Neural cell (in vitro differentiated cells): ENCODE data around the gene PTPRK.

Experiments used
- EP300 ChIP-seq: fragments of 450-650 bp; conservative IDR thresholded peaks from 2 replicates; pipeline ENCODE4 v1.6.1; 2014; ENCODE audit warnings: antibody characterized with exemption, mild to moderate bottlenecking, moderate library complexity; ENCODE audit not compliant: poor library complexity, severe bottlenecking
- EZH2 ChIP-seq: fragments of 200-600, 300-800 bp; shearing (Covaris generic), sonication (generic); IDR thresholded peaks from 2 replicates; pipeline ENCODE4 v1.6.1; 2014; ENCODE audit warnings: antibody characterized with exemption, low read length, borderline replicate concordance, mild to moderate bottlenecking; ENCODE audit not compliant: insufficient read depth, poor library complexity, severe bottlenecking
- MXI1 ChIP-seq: fragments of 450-650 bp; conservative IDR thresholded peaks from 2 replicates; pipeline ENCODE4 v1.6.1; 2014; ENCODE audit warnings: antibody characterized with exemption, mild to moderate bottlenecking; ENCODE audit not compliant: poor library complexity, severe bottlenecking
- POLR2AphosphoS5 ChIP-seq: IDR thresholded peaks from 2 replicates; pipeline ENCODE4 v1.6.1; 2012
- RAD21 ChIP-seq: fragments of 450-650 bp; conservative IDR thresholded peaks from 2 replicates; pipeline ENCODE4 v1.6.1; 2014; ENCODE audit warnings: antibody characterized with exemption, mild to moderate bottlenecking, moderate library complexity
- SMC3 ChIP-seq: fragments of 450-650 bp; conservative IDR thresholded peaks from 2 replicates; pipeline ENCODE4 v1.6.1; 2014; ENCODE audit warnings: antibody characterized with exemption, mild to moderate bottlenecking, moderate library complexity; ENCODE audit not compliant: poor library complexity
- TF ChIP-seq, protein P1 (sequence below): fragments of 450-650 bp; IDR thresholded peaks from 2 replicates; pipeline ENCODE4 v1.5.1; 2014; ENCODE audit warnings: antibody characterized with exemption, mild to moderate bottlenecking, moderate library complexity; ENCODE audit not compliant: poor library complexity, severe bottlenecking
- TF ChIP-seq, protein P2 (sequence below): IDR thresholded peaks from 2 replicates; pipeline ENCODE4 v1.6.1; 2012; ENCODE audit warnings: borderline replicate concordance

DNA sequence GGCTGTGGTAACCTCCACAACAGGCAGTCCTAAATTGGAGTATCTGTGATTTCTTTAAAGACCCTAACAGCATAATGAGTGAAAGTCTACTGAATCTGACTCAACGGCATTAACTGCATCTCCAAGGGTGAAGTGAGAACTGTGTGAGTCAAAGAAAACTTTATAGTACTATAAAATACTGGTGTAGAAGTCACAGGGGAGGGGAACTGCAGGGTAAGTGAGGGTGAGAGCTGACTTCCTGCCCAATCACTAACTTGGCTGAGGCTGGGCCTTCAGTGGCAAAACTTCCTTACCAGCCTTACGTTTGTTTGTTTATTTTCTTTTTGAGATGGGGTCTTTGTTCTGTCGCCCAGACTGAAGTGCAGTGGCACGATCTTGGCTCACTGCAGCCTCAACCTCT lies 109.8 kb downstream of the PTPRK start:
- TF ChIP-seq SMC3 (no peak), EZH2 (no peak), POLR2AphosphoS5 (no peak), RAD21 (no peak), MXI1 (no peak), EP300 (no peak)
- TF ChIP-seq, protein P1, sequence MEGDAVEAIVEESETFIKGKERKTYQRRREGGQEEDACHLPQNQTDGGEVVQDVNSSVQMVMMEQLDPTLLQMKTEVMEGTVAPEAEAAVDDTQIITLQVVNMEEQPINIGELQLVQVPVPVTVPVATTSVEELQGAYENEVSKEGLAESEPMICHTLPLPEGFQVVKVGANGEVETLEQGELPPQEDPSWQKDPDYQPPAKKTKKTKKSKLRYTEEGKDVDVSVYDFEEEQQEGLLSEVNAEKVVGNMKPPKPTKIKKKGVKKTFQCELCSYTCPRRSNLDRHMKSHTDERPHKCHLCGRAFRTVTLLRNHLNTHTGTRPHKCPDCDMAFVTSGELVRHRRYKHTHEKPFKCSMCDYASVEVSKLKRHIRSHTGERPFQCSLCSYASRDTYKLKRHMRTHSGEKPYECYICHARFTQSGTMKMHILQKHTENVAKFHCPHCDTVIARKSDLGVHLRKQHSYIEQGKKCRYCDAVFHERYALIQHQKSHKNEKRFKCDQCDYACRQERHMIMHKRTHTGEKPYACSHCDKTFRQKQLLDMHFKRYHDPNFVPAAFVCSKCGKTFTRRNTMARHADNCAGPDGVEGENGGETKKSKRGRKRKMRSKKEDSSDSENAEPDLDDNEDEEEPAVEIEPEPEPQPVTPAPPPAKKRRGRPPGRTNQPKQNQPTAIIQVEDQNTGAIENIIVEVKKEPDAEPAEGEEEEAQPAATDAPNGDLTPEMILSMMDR = no peak
- TF ChIP-seq, protein P2, sequence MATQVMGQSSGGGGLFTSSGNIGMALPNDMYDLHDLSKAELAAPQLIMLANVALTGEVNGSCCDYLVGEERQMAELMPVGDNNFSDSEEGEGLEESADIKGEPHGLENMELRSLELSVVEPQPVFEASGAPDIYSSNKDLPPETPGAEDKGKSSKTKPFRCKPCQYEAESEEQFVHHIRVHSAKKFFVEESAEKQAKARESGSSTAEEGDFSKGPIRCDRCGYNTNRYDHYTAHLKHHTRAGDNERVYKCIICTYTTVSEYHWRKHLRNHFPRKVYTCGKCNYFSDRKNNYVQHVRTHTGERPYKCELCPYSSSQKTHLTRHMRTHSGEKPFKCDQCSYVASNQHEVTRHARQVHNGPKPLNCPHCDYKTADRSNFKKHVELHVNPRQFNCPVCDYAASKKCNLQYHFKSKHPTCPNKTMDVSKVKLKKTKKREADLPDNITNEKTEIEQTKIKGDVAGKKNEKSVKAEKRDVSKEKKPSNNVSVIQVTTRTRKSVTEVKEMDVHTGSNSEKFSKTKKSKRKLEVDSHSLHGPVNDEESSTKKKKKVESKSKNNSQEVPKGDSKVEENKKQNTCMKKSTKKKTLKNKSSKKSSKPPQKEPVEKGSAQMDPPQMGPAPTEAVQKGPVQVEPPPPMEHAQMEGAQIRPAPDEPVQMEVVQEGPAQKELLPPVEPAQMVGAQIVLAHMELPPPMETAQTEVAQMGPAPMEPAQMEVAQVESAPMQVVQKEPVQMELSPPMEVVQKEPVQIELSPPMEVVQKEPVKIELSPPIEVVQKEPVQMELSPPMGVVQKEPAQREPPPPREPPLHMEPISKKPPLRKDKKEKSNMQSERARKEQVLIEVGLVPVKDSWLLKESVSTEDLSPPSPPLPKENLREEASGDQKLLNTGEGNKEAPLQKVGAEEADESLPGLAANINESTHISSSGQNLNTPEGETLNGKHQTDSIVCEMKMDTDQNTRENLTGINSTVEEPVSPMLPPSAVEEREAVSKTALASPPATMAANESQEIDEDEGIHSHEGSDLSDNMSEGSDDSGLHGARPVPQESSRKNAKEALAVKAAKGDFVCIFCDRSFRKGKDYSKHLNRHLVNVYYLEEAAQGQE = no peak
